CD8-positive, alpha-beta memory T cell (primary cell): ENCODE results near the gene THSD7A. TPM values are rescaled to one million over a fixed set of nuclear protein-coding genes. Genes with fewer than 3 reads are reported as not detected.

Source experiments
- CTCF ChIA-PET: fragments of 350-600 bp; sonication (Branson Sonifier 250); formaldehyde crosslinking; loops from one replicate; lab custom pipeline; 2021; ENCODE audit warnings: antibody characterized with exemption; lab: Charles Lee
- POLR2A ChIA-PET: fragments of 350-600 bp; sonication (Branson Sonifier 250); formaldehyde crosslinking; loops from one replicate; lab custom pipeline; 2021; ENCODE audit warnings: antibody characterized with exemption; lab: Charles Lee
- DNase-seq, 5 donors: peaks; one replicate each; pipeline versions ENCODE4 v3.0.0 to v3.0.0-alpha.2; 2020 to 2022; ENCODE audit warnings: mixed read lengths in 1 of 5
- H3K27ac ChIP-seq: one replicate; pipeline ENCODE4 v1.7.0; 2013; ENCODE audit warnings: low read depth, mild to moderate bottlenecking, low read length, moderate library complexity
- H3K27me3 ChIP-seq: 2 replicates; pipeline ENCODE4 v1.7.0; 2013; ENCODE audit warnings: low read length, mild to moderate bottlenecking; ENCODE audit not compliant: insufficient read depth, poor library complexity, severe bottlenecking
- H3K36me3 ChIP-seq: 2 replicates; pipeline ENCODE4 v1.7.0; 2013; ENCODE audit warnings: mild to moderate bottlenecking, low read length, moderate library complexity; ENCODE audit not compliant: insufficient read depth
- H3K4me1 ChIP-seq: 2 replicates; pipeline ENCODE4 v1.7.0; 2013; ENCODE audit warnings: mild to moderate bottlenecking, low read length, moderate library complexity; ENCODE audit not compliant: insufficient read depth
- H3K4me3 ChIP-seq: 2 replicates; pipeline ENCODE4 v1.7.0; 2013; ENCODE audit warnings: mild to moderate bottlenecking, low read length
- H3K9me3 ChIP-seq: 2 replicates; pipeline ENCODE4 v1.7.0; 2013; ENCODE audit warnings: mild to moderate bottlenecking, low read length
- H3K27ac Mint-ChIP-seq, 8 donors: one replicate each; pipeline ENCODE4 v1.8.0; 2020 to 2021; ENCODE audit warnings: mixed read lengths in 8 of 8, mild to moderate bottlenecking in 6 of 8, inconsistent platforms in 3 of 8, moderate library complexity in 3 of 8
- H3K27me3 Mint-ChIP-seq, 2 donors: one replicate each; pipeline ENCODE4 v1.8.0; 2020 to 2021; ENCODE audit warnings: mixed read lengths in 2 of 2, mild to moderate bottlenecking in 1 of 2, moderate library complexity in 1 of 2
- H3K36me3 Mint-ChIP-seq, 3 donors: one replicate each; pipeline ENCODE4 v1.8.0; 2020 to 2021; ENCODE audit warnings: mixed read lengths in 3 of 3, inconsistent platforms in 1 of 3, mild to moderate bottlenecking in 1 of 3
- H3K4me1 Mint-ChIP-seq, 3 donors: one replicate each; pipeline ENCODE4 v1.8.0; 2020 to 2021; ENCODE audit warnings: mixed read lengths in 3 of 3, inconsistent platforms in 1 of 3, mild to moderate bottlenecking in 1 of 3
- H3K4me3 Mint-ChIP-seq, 7 donors: one replicate each; pipeline ENCODE4 v1.8.0; 2020 to 2021; ENCODE audit warnings: mixed read lengths in 7 of 7, mild to moderate bottlenecking in 6 of 7, moderate library complexity in 4 of 7, inconsistent platforms in 2 of 7
- H3K9me3 Mint-ChIP-seq, 5 donors: one replicate each; pipeline ENCODE4 v1.8.0; 2020 to 2022; ENCODE audit warnings: mixed read lengths in 5 of 5, mild to moderate bottlenecking in 3 of 5, moderate library complexity in 2 of 5, inconsistent platforms in 1 of 5
- polyA plus RNA-seq: library from polyadenylated mRNA; unstranded; fragments of 300-500 nt; fragmentation: Illumina TruSeq; gene quantifications from one replicate; pipeline ENCODE4 v1.2.3, GENCODE V29; 2021
- total RNA-seq, 2 experiments: library from RNA; stranded (reverse); gene quantifications; one replicate each; pipeline ENCODE4 v1.2.3, GENCODE V29; 2021

THSD7A gene
- total and polyA plus RNA-seq, 3 experiments from 2014 or later: not detected

DNA sequence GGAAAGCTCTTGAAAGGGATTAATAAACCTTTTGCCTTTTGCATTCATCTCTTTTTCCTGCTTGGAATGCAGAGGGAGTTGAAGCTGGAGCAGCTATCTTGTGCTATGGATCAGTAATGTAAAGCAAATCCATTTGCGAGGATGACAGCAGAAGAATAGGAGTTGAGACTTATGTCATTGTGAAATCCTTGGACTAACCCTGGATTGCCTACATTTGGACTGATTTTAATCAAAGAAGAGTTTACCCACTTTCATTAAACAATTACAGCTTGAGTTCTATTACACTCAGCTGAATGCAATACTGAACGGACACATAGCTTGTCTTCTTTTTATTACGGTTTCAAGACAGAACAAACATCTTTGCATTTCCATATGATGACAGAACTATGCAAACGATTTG, 496.1 kb downstream of the THSD7A start:
- no peak overlapping the region for H3K4me3 Mint-ChIP-seq
- ChIA-PET POLR2A (no interaction called here), CTCF (no interaction called here)
- Histone ChIP-seq H3K9me3 (no peaks in the 10 kb centered on the region), H3K36me3 (no peaks in the 10 kb centered on the region), H3K27me3 (no peaks in the 10 kb centered on the region), H3K4me3 (no peak overlapping the region), H3K4me1 (no peaks in the 10 kb centered on the region), H3K27ac (no peak overlapping the region)
- no peaks in the 10 kb centered on the region for H3K27me3 Mint-ChIP-seq
- H3K4me1 Mint-ChIP-seq: no peaks in the 10 kb centered on the region
- H3K9me3 Mint-ChIP-seq: no peaks in the 10 kb centered on the region
- H3K27ac Mint-ChIP-seq: no peak overlapping the region
- no peaks in the 10 kb centered on the region for H3K36me3 Mint-ChIP-seq
- no peak for DNase-seq

DNA sequence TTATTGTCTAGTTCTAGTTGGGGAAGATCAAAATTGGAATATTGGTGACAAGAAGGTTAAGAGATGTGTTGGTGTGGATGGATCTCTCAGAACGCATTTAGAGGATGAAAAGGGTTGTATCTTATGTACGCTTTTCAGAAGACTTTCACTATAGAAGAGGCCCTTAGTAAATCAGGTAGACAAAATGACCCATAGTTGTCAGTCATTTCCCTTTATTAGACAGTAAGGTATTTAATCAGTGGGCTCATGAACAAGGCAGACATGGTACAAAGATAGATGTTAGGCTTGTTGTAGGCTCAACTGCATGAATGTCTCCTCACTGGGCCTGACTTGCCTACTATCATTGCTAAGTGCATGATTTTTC, 499.2 kb downstream of the THSD7A start:
- ChIA-PET POLR2A (no interaction called here), CTCF (no interaction called here)
- Histone ChIP-seq H3K4me1 (no peaks in the 10 kb centered on the region), H3K9me3 (no peaks in the 10 kb centered on the region), H3K27ac (no peak overlapping the region), H3K36me3 (no peaks in the 10 kb centered on the region), H3K27me3 (no peaks in the 10 kb centered on the region), H3K4me3 (no peak overlapping the region)
- Mint-ChIP-seq H3K4me1 (no peaks in the 10 kb centered on the region), H3K9me3 (no peaks in the 10 kb centered on the region), H3K36me3 (no peaks in the 10 kb centered on the region), H3K4me3 (no peak overlapping the region), H3K27me3 (no peaks in the 10 kb centered on the region), H3K27ac (no peak overlapping the region)
- DNase-seq: no peak

DNA sequence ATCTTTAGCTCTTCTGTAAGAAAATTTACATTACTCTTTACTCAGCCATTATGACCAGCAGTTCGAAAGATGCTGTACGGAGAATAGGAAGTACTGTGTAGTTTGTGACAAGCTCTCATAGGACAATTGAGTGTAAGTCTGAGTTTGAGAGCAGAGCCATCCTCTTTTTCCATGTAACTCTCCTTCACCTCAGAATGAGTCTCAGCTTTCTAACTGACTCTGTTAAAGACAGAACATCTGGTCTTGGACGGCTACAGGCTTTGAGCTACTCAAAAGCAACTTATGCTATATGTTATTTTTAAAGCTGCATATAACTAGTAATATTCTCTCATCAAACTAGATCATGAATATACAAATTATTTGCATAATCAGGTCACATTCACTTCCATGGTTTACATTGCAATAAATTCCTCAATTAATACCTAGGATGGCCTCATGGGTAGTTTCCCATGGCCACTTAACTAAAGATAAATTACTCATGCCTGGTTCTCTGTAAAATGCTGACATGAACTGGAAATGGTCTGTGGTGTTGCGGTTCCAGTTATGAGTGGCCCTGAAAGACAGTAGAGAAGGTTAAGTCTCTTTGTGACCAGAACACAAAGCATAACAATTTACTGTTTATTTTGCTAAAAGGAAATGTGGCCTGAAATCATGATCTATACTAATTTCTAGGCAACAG, 499.7 kb downstream of the THSD7A start:
- H3K27ac ChIP-seq: no peak overlapping the region
- Mint-ChIP-seq H3K27ac (no peak overlapping the region), H3K4me1 (no peaks in the 10 kb centered on the region)

DNA sequence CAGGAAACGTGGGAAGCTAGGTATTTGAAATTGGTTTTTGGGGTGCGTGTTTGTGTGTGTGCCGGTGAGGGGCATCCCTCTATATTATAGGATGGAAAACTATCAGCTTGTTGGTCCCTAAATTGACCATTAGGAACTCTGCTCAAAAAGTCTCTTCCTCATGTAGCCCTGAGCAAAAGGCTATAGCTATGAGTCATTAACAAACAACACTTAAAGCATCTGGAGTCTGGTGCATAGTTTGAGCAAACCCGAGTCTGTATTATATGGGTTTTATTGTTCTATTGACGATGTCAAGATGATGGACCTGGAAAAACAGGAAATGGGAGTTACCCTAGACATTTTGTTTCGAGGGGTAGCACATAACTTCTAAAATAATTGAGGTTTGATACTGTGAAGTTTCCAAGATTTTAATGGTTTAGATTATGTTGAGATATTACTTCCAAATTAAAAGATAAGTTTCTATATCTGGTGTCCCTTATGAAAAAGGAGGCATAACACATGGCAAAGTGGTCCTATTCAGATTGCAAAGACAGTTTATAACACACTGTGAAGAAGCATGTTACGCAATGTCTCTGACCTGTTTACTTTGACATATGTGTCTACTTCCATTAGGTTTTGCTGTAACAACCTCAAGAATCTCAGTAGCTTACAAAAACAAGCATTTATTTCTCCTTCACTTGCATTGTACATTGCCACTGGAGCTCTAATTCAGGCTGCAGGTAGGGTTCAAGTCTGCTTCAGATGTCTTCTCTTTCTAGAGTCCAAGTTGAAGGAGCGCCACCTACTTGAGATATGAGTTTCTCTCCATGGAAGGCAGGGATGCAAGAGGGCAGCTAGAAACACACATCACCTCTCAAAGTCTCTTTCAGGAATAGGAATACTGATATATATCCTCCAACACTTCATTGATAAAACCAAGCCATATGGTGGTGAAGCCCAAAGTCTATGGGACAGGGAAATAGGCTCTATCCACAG, 500.6 kb downstream of the THSD7A start:
- ChIA-PET POLR2A (no interaction called here), CTCF (no interaction called here)
- no peak overlapping the region for H3K27ac Mint-ChIP-seq

More for the DNA sequence above, 499.7 kb downstream of the THSD7A start:
- Mint-ChIP-seq H3K4me3 (no peak overlapping the region), H3K36me3 (no peaks in the 10 kb centered on the region), H3K27me3 (no peaks in the 10 kb centered on the region), H3K9me3 (no peaks in the 10 kb centered on the region)
- no peak overlapping the region for H3K4me3 ChIP-seq
- no peaks in the 10 kb centered on the region for H3K36me3 ChIP-seq
- CTCF ChIA-PET: no interaction called here
- no peaks in the 10 kb centered on the region for H3K4me1 ChIP-seq
- H3K9me3 ChIP-seq: no peaks in the 10 kb centered on the region
- POLR2A ChIA-PET: no interaction called here
- DNase-seq: no peak
- H3K27me3 ChIP-seq: no peaks in the 10 kb centered on the region

DNA sequence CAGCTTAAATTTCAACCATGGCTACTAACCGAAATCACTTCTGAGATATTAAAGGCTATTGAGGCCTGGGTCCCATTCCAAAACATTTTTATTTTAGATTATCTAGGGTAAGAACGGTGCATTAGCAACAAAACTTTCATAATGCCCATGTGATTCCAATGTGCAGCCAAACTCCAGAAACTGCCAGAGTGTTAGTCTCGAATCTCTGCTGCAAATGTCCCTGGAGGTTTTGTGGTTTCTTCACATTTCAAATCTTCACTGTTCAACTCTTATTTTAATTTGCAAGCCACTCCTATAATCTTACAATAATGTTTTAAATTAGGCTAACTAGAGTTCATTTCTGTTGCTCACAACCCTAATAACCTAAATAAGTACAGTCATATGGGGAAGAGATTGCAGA, 501.3 kb downstream of the THSD7A start:
- POLR2A ChIA-PET: no interaction called here
- CTCF ChIA-PET: no interaction called here

More for the DNA sequence above, 500.6 kb downstream of the THSD7A start:
- Mint-ChIP-seq H3K36me3 (no peaks in the 10 kb centered on the region), H3K4me3 (no peak overlapping the region), H3K9me3 (no peaks in the 10 kb centered on the region), H3K27me3 (no peaks in the 10 kb centered on the region), H3K4me1 (no peaks in the 10 kb centered on the region)
- H3K27ac ChIP-seq: no peak overlapping the region
- H3K4me1 ChIP-seq: no peaks in the 10 kb centered on the region
- no peak overlapping the region for H3K4me3 ChIP-seq
- H3K9me3 ChIP-seq: no peaks in the 10 kb centered on the region
- no peaks in the 10 kb centered on the region for H3K36me3 ChIP-seq
- no peaks in the 10 kb centered on the region for H3K27me3 ChIP-seq
- no peak for DNase-seq

DNA sequence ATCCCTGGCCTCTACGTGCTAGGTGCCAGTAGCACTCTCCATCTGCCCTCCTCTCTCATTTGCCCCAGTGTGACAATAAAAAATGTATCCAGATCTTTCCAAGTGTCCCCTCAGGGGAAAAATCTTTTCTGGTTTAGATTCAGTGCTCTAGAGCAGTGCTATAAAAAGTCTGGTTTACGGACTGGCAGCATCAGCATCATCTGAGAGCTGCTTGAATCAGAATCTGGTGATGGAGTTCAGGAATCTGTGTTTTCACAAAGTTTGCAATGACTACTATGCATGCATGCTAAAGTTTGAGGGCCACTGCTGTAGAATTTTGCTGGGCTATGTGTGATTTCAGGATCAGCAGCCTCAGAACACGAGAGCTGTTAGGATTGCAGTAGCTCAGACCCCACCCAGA, 501.8 kb downstream of the THSD7A start:
- no peak for DNase-seq
- H3K4me1 Mint-ChIP-seq: no peaks in the 10 kb centered on the region
- no peaks in the 10 kb centered on the region for H3K9me3 ChIP-seq
- no peaks in the 10 kb centered on the region for H3K4me1 ChIP-seq
- H3K27me3 ChIP-seq: no peaks in the 10 kb centered on the region
- H3K4me3 ChIP-seq: no peak overlapping the region
- CTCF ChIA-PET: no interaction called here
- H3K27ac ChIP-seq: no peak overlapping the region
- H3K27ac Mint-ChIP-seq: no peak overlapping the region
- H3K27me3 Mint-ChIP-seq: no peaks in the 10 kb centered on the region
- POLR2A ChIA-PET: no interaction called here
- H3K9me3 Mint-ChIP-seq: no peaks in the 10 kb centered on the region
- no peak overlapping the region for H3K4me3 Mint-ChIP-seq
- H3K36me3 Mint-ChIP-seq: no peaks in the 10 kb centered on the region
- no peaks in the 10 kb centered on the region for H3K36me3 ChIP-seq

More for the DNA sequence above, 501.3 kb downstream of the THSD7A start:
- no peaks in the 10 kb centered on the region for H3K36me3 Mint-ChIP-seq
- no peaks in the 10 kb centered on the region for H3K27me3 Mint-ChIP-seq
- no peaks in the 10 kb centered on the region for H3K4me1 Mint-ChIP-seq
- Histone ChIP-seq H3K9me3 (no peaks in the 10 kb centered on the region), H3K36me3 (no peaks in the 10 kb centered on the region), H3K27me3 (no peaks in the 10 kb centered on the region), H3K27ac (no peak overlapping the region), H3K4me1 (no peaks in the 10 kb centered on the region), H3K4me3 (no peak overlapping the region)
- H3K27ac Mint-ChIP-seq: no peak overlapping the region
- H3K4me3 Mint-ChIP-seq: no peak overlapping the region
- no peak for DNase-seq
- H3K9me3 Mint-ChIP-seq: no peaks in the 10 kb centered on the region

DNA sequence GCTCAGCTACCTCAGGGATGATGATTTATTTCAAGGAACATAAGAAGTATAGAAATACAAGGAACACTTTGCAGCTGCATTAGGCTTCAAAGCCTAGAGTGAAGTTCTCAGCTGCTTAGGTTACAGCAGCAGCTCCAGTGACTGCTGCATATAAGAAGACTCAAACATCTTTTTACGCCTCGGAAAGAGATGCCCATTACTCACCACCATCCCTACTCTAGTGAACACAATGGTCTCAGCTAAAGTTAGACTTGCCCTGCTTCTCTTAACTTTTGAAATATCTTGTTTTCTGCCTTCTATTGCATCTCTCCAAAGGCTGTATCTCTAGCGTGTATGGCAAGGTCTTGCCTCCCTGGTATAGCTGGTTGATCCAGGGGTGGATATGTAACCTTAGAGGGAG, 502.4 kb downstream of the THSD7A start:
- no peaks in the 10 kb centered on the region for H3K4me1 Mint-ChIP-seq
- CTCF ChIA-PET: no interaction called here
- no peaks in the 10 kb centered on the region for H3K36me3 Mint-ChIP-seq
- Histone ChIP-seq H3K27me3 (no peaks in the 10 kb centered on the region), H3K9me3 (no peaks in the 10 kb centered on the region), H3K4me3 (no peak overlapping the region), H3K36me3 (no peaks in the 10 kb centered on the region), H3K4me1 (no peaks in the 10 kb centered on the region), H3K27ac (no peak overlapping the region)
- H3K9me3 Mint-ChIP-seq: no peaks in the 10 kb centered on the region
- no peak overlapping the region for H3K4me3 Mint-ChIP-seq
- POLR2A ChIA-PET: no interaction called here
- DNase-seq: no peak
- H3K27ac Mint-ChIP-seq: no peak overlapping the region
- no peaks in the 10 kb centered on the region for H3K27me3 Mint-ChIP-seq

DNA sequence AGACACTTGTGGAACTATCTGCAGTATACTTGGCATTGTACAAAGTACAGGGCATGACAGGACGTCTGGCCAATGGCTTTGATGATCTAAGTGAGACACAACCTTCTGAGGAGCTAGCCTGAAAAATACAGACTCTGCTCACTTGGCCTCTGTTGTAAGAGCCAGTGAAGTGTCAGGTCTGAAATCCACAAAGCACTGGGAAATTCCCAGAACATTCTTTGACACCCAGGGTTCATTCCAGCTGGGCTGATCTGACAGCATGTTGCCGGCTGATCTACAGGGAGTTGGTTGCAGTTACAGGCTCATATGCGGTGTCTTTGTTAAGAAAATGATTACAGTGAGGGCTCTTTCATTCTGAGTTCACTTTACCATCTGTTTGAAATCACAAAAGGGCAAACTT, 503.7 kb downstream of the THSD7A start:
- H3K4me1 ChIP-seq: no peaks in the 10 kb centered on the region
- no peak for DNase-seq
- H3K9me3 ChIP-seq: no peaks in the 10 kb centered on the region
- CTCF ChIA-PET: no interaction called here
- no peaks in the 10 kb centered on the region for H3K36me3 Mint-ChIP-seq
- POLR2A ChIA-PET: no interaction called here
- no peaks in the 10 kb centered on the region for H3K4me1 Mint-ChIP-seq
- no peak overlapping the region for H3K27ac Mint-ChIP-seq
- H3K27ac ChIP-seq: no peak overlapping the region
- H3K36me3 ChIP-seq: no peaks in the 10 kb centered on the region
- H3K27me3 Mint-ChIP-seq: no peaks in the 10 kb centered on the region
- no peak overlapping the region for H3K4me3 Mint-ChIP-seq
- no peaks in the 10 kb centered on the region for H3K9me3 Mint-ChIP-seq
- H3K4me3 ChIP-seq: no peak overlapping the region
- H3K27me3 ChIP-seq: no peaks in the 10 kb centered on the region
